H1 (cell line): ENCODE results near the gene MLKL. TPM values are rescaled to one million over a fixed set of nuclear protein-coding genes. Genes with fewer than 3 reads are reported as not detected.

Experiments used
- FOSL1 ChIP-seq: IDR thresholded peaks from 2 replicates; pipeline ENCODE4 v1.6.1; 2011; ENCODE audit warnings: mild to moderate bottlenecking, low read depth, low read length, moderate library complexity; ENCODE audit not compliant: insufficient read depth
- POU5F1 ChIP-seq: IDR thresholded peaks from 2 replicates; pipeline ENCODE4 v1.6.1; 2011; ENCODE audit warnings: low read depth, mild to moderate bottlenecking, low read length, moderate library complexity
- TAF7 ChIP-seq: optimal IDR thresholded peaks from 2 replicates; pipeline ENCODE3; 2011; ENCODE audit warnings: low read depth, mild to moderate bottlenecking, inconsistent platforms, low read length, moderate library complexity, borderline replicate concordance
- polyA plus RNA-seq, 7 experiments: library from polyadenylated mRNA; depleted of rRNA in 3 of 7; stranded (reverse) in 5 of 7; unstranded in 2 of 7; fragments of >200 nt in 5 of 7; fragments of 200-250 nt in 2 of 7; gene quantifications; 1 replicate in 5 of 7; 2 replicates in 1 of 7; 4 replicates in 1 of 7; pipeline versions ENCODE4 v1.2.1 to v1.2.3, GENCODE V29; 2011 to 2013; ENCODE audit warnings: missing spikeins in 2 of 7, mixed read lengths in 2 of 7
- total RNA-seq: library from RNA; stranded (reverse); fragmentation: NEBNext Ultra II Directional; extraction: Animal tissue kit (Norgen Biotek cat#: 25700); gene quantifications from 2 replicates; pipeline ENCODE4 v1.2.1, GENCODE V29; 2021
- TF ChIP-seq, protein P1 (sequence below): IDR thresholded peaks from 2 replicates; pipeline ENCODE4 v1.6.1; 2012; ENCODE audit warnings: low read length, inconsistent platforms

MLKL gene
- total and polyA plus RNA-seq, 2 of the 8 experiments (the other 6 are each of a cell fraction or from before 2014, with no cell fraction given): 1.6 to 2.1 TPM

DNA sequence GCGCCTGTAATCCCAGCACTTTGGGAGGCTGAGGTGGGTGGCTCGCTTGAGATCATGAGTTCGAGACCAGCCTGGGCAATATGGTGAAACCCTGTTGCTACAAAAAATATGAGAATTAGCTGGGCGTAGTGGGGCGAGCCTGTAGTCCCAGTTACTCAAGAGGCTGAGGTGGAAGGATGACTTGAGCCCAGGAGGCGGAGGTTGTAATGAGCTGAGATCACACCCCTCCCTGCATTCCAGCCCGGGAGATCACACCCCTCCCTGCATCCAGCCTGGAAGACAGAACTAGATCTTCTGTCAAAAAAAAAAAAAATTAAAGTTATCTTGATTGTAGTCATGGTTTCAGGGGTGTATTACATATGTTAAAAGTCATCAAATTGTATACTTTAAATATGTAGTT lies 67.0 kb downstream of the MLKL start (continued):
- no peak for TF ChIP-seq TAF7
- TF ChIP-seq, protein P1, sequence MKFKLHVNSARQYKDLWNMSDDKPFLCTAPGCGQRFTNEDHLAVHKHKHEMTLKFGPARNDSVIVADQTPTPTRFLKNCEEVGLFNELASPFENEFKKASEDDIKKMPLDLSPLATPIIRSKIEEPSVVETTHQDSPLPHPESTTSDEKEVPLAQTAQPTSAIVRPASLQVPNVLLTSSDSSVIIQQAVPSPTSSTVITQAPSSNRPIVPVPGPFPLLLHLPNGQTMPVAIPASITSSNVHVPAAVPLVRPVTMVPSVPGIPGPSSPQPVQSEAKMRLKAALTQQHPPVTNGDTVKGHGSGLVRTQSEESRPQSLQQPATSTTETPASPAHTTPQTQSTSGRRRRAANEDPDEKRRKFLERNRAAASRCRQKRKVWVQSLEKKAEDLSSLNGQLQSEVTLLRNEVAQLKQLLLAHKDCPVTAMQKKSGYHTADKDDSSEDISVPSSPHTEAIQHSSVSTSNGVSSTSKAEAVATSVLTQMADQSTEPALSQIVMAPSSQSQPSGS: no peak
- no peak for TF ChIP-seq POU5F1
- TF ChIP-seq FOSL1: no peak
